Naive thymus-derived CD8-positive, alpha-beta T cell (primary cell): ENCODE results near the gene MAP3K7. TPM values are rescaled to one million over a fixed set of nuclear protein-coding genes. Genes with fewer than 3 reads are reported as not detected.

Experiments used
- ATAC-seq, 2 donors: fragments of 150-1000 bp; cut with Tn5 transposase in 1 of 2; sonication (Bioruptor Pico), chemical (Tn5 transposase) in 1 of 2; 1 replicate in 1 of 2; 2 replicates in 1 of 2; pipeline ENCODE4 v1.10.0; 2021; ENCODE audit warnings: mild to moderate bottlenecking in 2 of 2, moderate library complexity in 2 of 2
- POLR2A ChIA-PET: fragments of 350-600 bp; sonication (Branson Sonifier 250); formaldehyde crosslinking; loops from one replicate; lab custom pipeline; 2021; ENCODE audit warnings: antibody characterized with exemption; lab: Charles Lee
- DNase-seq, 10 donors: peaks; one replicate each; pipeline versions ENCODE4 v3.0.0 to v3.0.0-alpha.2; 2020 to 2022
- H3K27ac Mint-ChIP-seq, 10 donors: one replicate each; pipeline ENCODE4 v1.8.0; 2020 to 2022; ENCODE audit warnings: mild to moderate bottlenecking in 10 of 10, mixed read lengths in 10 of 10, moderate library complexity in 4 of 10, inconsistent platforms in 1 of 10
- H3K27me3 Mint-ChIP-seq, 5 donors: one replicate each; pipeline ENCODE4 v1.8.0; 2021 to 2022; ENCODE audit warnings: mixed read lengths in 5 of 5
- H3K36me3 Mint-ChIP-seq, 3 donors: one replicate each; pipeline ENCODE4 v1.8.0; 2020 to 2022; ENCODE audit warnings: mixed read lengths in 3 of 3, mild to moderate bottlenecking in 2 of 3, inconsistent platforms in 1 of 3
- H3K4me1 Mint-ChIP-seq, 4 donors: one replicate each; pipeline ENCODE4 v1.8.0; 2021 to 2022; ENCODE audit warnings: mixed read lengths in 4 of 4
- H3K4me3 Mint-ChIP-seq, 10 donors: one replicate each; pipeline ENCODE4 v1.8.0; 2020 to 2022; ENCODE audit warnings: mild to moderate bottlenecking in 10 of 10, mixed read lengths in 10 of 10, moderate library complexity in 6 of 10, inconsistent platforms in 1 of 10
- H3K9me3 Mint-ChIP-seq, 9 donors: one replicate each; pipeline ENCODE4 v1.8.0; 2020 to 2022; ENCODE audit warnings: mixed read lengths in 9 of 9, mild to moderate bottlenecking in 3 of 9, inconsistent platforms in 1 of 9, moderate library complexity in 1 of 9
- polyA plus RNA-seq, 3 donors: library from polyadenylated mRNA; unstranded; fragments of 300-500 nt; fragmentation: Illumina TruSeq; gene quantifications; one replicate each; pipeline ENCODE4 v1.2.3, GENCODE V29; 2021
- total RNA-seq, 8 experiments: library from RNA in 2 of 8; stranded (reverse) in 2 of 8; gene quantifications; one replicate each; pipeline ENCODE4 v1.2.3 and lab custom pipeline; 2021 to 2026

The MAP3K7 gene
- total and polyA plus RNA-seq, 5 experiments from 2014 or later: 12.9 to 29.3 (median 21.1) TPM

DNA sequence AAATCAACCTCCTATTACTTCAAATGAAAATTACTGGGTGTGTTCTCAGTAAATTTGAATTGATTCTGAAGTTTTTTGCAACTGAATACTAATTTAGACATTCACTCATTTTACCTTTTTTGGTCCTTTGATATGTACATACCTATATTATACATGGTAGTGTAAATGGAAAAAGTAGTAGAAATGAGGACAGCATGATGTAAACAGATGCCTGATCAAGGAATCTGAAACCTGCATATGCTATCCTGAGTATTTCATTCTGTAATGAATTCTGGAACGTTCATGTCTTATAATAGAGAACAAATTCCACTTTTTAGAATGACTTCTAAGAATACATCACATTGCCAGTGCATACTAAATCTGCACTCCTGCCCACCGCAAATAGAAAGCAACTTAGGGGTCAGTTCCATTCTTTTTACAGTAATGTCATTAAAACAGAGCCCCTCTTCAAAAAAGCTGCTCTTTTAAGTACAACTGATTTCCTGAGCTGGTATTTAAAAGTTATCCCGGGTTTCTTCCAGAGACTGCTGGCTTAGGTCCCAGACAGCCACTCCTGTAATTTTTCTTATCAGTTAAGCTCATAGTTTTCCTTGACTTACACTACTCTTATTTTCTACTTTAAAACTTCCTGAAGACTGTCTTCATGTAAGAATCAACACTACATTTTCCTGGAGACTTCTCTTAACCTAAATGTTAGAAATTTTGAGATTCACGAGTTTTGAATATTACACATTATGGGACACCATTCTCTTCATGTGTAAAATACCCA is 48.4 kb downstream of the MAP3K7 start:
- peaks cover 0 to 15% (median 0%) of the 10 kb centered on the region in 4 donors for H3K4me1 Mint-ChIP-seq

DNA sequence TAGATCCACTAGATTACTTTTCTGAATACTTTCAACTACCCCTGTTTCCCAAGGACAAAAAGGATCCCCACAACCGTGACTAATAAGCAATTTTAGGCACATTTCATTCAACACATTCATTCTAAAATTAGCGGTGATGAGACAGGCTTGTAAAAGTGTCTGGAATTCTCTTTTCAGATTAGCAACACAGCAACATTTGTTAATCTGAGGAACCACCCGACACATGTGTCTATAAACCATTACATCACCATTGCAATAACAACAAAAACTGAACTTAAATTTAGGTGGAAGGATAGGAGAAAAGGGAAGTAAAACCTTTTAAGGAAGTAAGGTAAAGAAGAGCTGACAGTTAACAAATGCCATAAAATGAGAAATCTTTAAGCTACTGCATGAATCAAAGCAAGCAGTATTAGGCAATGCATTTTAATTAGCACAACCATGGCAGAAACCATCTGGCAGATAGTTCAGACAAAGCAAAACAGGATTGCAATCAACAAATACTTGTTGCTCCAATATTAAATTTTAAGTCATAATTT is 49.1 kb downstream of the MAP3K7 start:
- no peaks in the 10 kb centered on the region for H3K27me3 Mint-ChIP-seq
- peak overlapping the region in 2 of 10 donors; percentile 68 to 80 for H3K27ac Mint-ChIP-seq
- H3K4me3 Mint-ChIP-seq: no peak overlapping the region
- peaks cover 0 to 19% (median 2%) of the 10 kb centered on the region in 4 donors for H3K4me1 Mint-ChIP-seq
- H3K9me3 Mint-ChIP-seq: no peaks in the 10 kb centered on the region
- peak in 1 of 2 donors; percentile 25 for ATAC-seq
- H3K36me3 Mint-ChIP-seq: peaks cover 0 to 66% (median 21%) of the 10 kb centered on the region in 3 donors
- DNase-seq: no peak
- POLR2A ChIA-PET: no interaction called here

More for the DNA sequence above, 48.4 kb downstream of the MAP3K7 start:
- Mint-ChIP-seq H3K4me3 (no peak overlapping the region), H3K36me3 (peaks cover 0 to 67% (median 18%) of the 10 kb centered on the region in 3 donors), H3K27ac (no peak overlapping the region), H3K9me3 (no peaks in the 10 kb centered on the region), H3K27me3 (no peaks in the 10 kb centered on the region)
- POLR2A ChIA-PET: no interaction called here
- DNase-seq (no peak), ATAC-seq (no peak)

- ATAC-seq (no peak), DNase-seq (no peak)
- Mint-ChIP-seq H3K36me3 (peaks cover 0 to 67% (median 21%) of the 10 kb centered on the region in 3 donors), H3K4me3 (no peak overlapping the region), H3K27me3 (no peaks in the 10 kb centered on the region), H3K9me3 (no peaks in the 10 kb centered on the region), H3K27ac (no peak overlapping the region), H3K4me1 (peaks cover 0 to 19% (median 2%) of the 10 kb centered on the region in 4 donors)
- POLR2A ChIA-PET: no interaction called here
These were observed 49.8 kb downstream of the MAP3K7 start for GRCh38 chr6:90537027-90537426.

DNA sequence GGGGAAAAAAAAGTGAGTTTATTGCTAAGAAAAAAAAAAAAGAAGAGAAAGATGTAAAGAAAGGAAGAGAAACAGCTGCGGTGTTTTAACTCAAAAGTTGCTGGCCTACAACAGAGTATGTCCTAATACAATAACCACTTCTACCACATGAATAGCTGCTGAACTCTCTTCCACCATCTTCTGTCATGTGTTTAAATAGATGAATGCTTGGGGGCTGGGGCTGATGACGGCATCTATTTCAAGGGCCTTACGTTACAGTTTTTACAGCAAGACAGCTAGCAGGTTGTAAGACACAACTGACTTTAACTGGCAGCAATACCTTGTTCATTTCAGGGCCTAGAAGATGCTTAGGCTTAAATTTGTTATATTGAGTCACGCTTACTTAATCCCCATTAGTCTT is 50.4 kb downstream of the MAP3K7 start:
- Mint-ChIP-seq H3K36me3 (peaks cover 0 to 68% (median 19%) of the 10 kb centered on the region in 3 donors), H3K4me3 (no peak overlapping the region), H3K4me1 (peaks cover 0 to 19% (median 2%) of the 10 kb centered on the region in 4 donors), H3K9me3 (no peaks in the 10 kb centered on the region), H3K27ac (no peak overlapping the region), H3K27me3 (no peaks in the 10 kb centered on the region)
- ATAC-seq: no peak
- no peak for DNase-seq
- POLR2A ChIA-PET: no interaction called here

- peaks cover 0 to 19% (median 2%) of the 10 kb centered on the region in 4 donors for H3K4me1 Mint-ChIP-seq
- ATAC-seq: no peak
- DNase-seq: no peak
- POLR2A ChIA-PET: no interaction called here
- no peaks in the 10 kb centered on the region for H3K9me3 Mint-ChIP-seq
- H3K27ac Mint-ChIP-seq: peak overlapping the region in 1 of 10 donors; percentile 4
- H3K27me3 Mint-ChIP-seq: no peaks in the 10 kb centered on the region
- H3K4me3 Mint-ChIP-seq: no peak overlapping the region
- peaks cover 0 to 62% (median 13%) of the 10 kb centered on the region in 3 donors for H3K36me3 Mint-ChIP-seq
These were observed 52.4 kb downstream of the MAP3K7 start for GRCh38 chr6:90534337-90535025.

DNA sequence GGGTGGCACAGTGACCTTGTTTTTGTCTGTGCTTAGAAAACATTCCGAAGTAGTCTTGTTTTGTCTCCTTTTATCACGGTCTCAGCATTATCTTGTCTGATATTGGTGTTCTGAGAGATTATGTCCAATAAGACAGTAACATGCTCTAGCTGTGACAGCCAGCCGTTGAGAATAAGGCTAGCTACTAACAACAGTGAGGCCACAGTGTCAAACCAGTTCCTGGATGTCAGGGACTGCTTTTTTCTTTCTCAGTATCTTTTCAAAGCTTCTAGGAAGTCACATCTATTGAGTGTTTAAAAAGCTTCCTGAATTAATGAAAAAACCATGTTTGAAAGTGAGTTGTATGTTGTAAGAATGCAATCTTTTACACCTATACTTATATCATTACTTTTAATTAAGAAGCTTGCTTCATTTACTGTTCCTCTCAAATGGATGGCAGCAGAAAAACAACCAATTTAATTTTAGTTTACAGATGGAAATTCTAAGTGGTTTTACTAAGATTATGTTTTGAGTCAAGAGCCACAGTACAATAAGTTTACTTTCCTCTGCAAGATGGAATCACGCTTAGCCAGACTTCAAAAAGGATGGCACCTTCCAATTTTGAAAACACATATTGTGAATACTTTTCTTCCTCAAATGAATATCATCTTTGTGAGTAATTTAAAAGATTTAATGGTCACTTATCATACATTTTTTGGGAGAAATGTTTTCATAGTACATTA is 53.1 kb downstream of the MAP3K7 start:
- no peak overlapping the region for H3K4me3 Mint-ChIP-seq
- no peak for DNase-seq
- no peak overlapping the region for H3K27ac Mint-ChIP-seq
- no peaks in the 10 kb centered on the region for H3K27me3 Mint-ChIP-seq
- peaks cover 0 to 18% (median 3%) of the 10 kb centered on the region in 4 donors for H3K4me1 Mint-ChIP-seq
- no peak for ATAC-seq
- no peaks in the 10 kb centered on the region for H3K9me3 Mint-ChIP-seq
- peaks cover 0 to 65% (median 15%) of the 10 kb centered on the region in 3 donors for H3K36me3 Mint-ChIP-seq
- POLR2A ChIA-PET: no interaction called here

- Mint-ChIP-seq H3K4me1 (peaks cover 0 to 4% (median 3%) of the 10 kb centered on the region in 4 donors), H3K27ac (peak overlapping the region in 3 of 10 donors; percentile 9 to 16 (median 11)), H3K4me3 (no peak overlapping the region), H3K27me3 (no peaks in the 10 kb centered on the region), H3K36me3 (peaks cover 0 to 56% (median 5%) of the 10 kb centered on the region in 3 donors), H3K9me3 (no peaks in the 10 kb centered on the region)
- DNase-seq (no peak), ATAC-seq (no peak)
- POLR2A ChIA-PET: no interaction called here
These were observed 56.0 kb downstream of the MAP3K7 start for GRCh38 chr6:90530882-90531281.

DNA sequence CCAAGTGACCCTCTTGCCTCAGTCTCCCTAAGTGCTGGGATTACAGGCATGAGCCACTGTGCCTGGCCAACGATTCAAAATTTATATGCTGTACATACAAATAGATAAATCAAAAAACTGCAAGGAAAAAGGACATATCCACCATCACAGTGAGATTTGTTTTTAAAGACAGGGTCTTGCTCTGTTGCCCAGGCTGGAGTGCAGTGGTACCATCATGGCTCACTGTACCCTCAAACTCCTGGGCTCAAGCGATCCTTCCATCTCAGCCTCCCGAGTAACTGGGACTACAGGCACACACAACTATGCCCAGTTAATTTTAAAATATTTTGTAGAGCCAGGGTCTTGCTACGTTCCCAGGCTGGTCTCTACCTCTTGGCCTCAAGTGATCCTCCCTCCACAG is 61.5 kb downstream of the MAP3K7 start:
- Mint-ChIP-seq H3K4me3 (no peak overlapping the region), H3K27me3 (no peaks in the 10 kb centered on the region), H3K27ac (peak overlapping the region in 2 of 10 donors; percentile 34 to 63), H3K36me3 (peaks cover 0 to 60% (median 23%) of the 10 kb centered on the region in 3 donors), H3K9me3 (no peaks in the 10 kb centered on the region), H3K4me1 (peaks cover 0 to 3% (median 0%) of the 10 kb centered on the region in 4 donors)
- POLR2A ChIA-PET: no interaction called here
- DNase-seq (no peak), ATAC-seq (no peak)

DNA sequence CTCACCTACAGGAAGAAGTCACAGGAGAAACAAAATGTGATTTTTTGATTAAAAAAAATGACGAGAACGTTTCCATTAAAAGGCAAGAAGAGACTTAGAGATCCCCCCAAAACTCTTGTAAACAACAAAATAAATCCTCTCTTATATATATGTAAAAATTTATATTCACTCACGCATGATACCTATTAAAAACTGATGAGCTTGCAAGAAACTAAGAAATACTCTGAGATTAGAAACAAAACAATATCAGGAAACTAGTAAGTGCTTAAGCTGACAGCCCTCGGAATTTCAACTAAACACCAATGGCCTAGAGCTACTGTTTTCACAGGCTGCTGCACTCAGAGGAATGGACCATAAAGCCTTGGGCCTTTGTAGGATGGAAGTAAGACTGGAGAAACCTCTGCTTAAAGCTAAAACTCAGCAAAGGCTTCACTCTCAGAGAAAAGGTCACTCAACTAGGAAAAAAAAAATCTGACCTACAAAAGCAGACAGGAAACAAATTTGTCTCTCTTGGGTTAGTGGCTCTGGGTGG is 63.0 kb downstream of the MAP3K7 start:
- Mint-ChIP-seq H3K9me3 (no peaks in the 10 kb centered on the region), H3K27ac (peak overlapping the region in 1 of 10 donors; percentile 16), H3K4me3 (no peak overlapping the region), H3K4me1 (peaks cover 0 to under 1% (median 0%) of the 10 kb centered on the region in 4 donors), H3K36me3 (peaks cover 0 to 64% (median 26%) of the 10 kb centered on the region in 3 donors), H3K27me3 (no peaks in the 10 kb centered on the region)
- ATAC-seq (no peak), DNase-seq (no peak)
- POLR2A ChIA-PET: no interaction called here

- DNase-seq (no peak), ATAC-seq (no peak)
- Mint-ChIP-seq H3K27me3 (no peaks in the 10 kb centered on the region), H3K4me1 (no peaks in the 10 kb centered on the region), H3K27ac (no peak overlapping the region), H3K4me3 (no peak overlapping the region), H3K36me3 (peaks cover 0 to 62% (median 29%) of the 10 kb centered on the region in 3 donors), H3K9me3 (no peaks in the 10 kb centered on the region)
- POLR2A ChIA-PET: no interaction called here
These were observed 64.9 kb downstream of the MAP3K7 start for GRCh38 chr6:90521955-90522354.

GRCh38 chr6:90516074-90516660 is 70.7 kb downstream of the MAP3K7 start:
- POLR2A ChIA-PET: no interaction called here
- no peaks in the 10 kb centered on the region for H3K27me3 Mint-ChIP-seq
- H3K4me1 Mint-ChIP-seq: no peaks in the 10 kb centered on the region
- H3K9me3 Mint-ChIP-seq: peaks cover 0 to 1% (median 0%) of the 10 kb centered on the region in 9 donors
- ATAC-seq (no peak), DNase-seq (no peak)
- no peak overlapping the region for H3K4me3 Mint-ChIP-seq
- no peak overlapping the region for H3K27ac Mint-ChIP-seq
- peaks cover 9 to 82% (median 53%) of the 10 kb centered on the region in 3 donors for H3K36me3 Mint-ChIP-seq

- Mint-ChIP-seq H3K9me3 (peaks cover 0 to 3% (median 0%) of the 10 kb centered on the region in 9 donors), H3K27ac (no peak overlapping the region), H3K4me1 (no peaks in the 10 kb centered on the region), H3K36me3 (peaks cover 9 to 72% (median 57%) of the 10 kb centered on the region in 3 donors), H3K27me3 (no peaks in the 10 kb centered on the region), H3K4me3 (no peak overlapping the region)
- POLR2A ChIA-PET: no interaction called here
- DNase-seq: no peak
- ATAC-seq: no peak
These were observed 72.4 kb downstream of the MAP3K7 start for GRCh38 chr6:90514496-90514895.
